ENCODE results near the gene CDC123.

The CDC123 gene

GRCh38 chr10:12188656-12189055, 7.3 kb upstream of the CDC123 start:
- DNase-seq (ENCODE audit: low read depth, low spot score): no peak
- no peak for TF ChIP-seq CTCF (IDR thresholded peaks at IDR 0.05; ENCODE audit: low read depth, low read length)
- in situ Hi-C loops (cut with HindIII; ENCODE audit: low sequenced_read_pairs): no loop called here
- H3K4me3 ChIP-seq (ENCODE audit: low read depth, low read length): no peak overlapping the region

DNA sequence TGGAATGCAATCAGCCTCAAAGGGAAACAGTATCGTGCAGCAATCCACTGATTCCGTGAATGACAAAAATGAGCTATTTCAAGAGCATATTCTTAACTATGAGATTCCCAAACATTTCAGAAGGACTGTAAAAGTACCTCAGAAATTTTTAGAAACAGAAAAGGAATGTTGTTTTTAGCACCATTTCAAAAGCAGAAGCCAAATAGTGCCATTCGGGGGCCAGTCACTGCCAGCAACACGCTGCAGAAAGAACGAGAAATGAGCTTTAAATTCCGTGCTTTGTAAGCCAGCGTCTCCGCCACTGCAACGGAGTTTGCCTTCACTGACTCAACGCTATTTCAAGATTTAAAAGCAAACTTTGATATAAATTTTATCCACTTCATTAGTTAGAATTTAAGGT, 6.6 kb upstream of the CDC123 start:
- in situ Hi-C loops (cut with HindIII; ENCODE audit: low sequenced_read_pairs): no loop called here
- no peak overlapping the region for H3K4me3 ChIP-seq (ENCODE audit: low read depth, low read length)
- DNase-seq (ENCODE audit: low read depth, low spot score): no peak
- TF ChIP-seq CTCF (IDR thresholded peaks at IDR 0.05; ENCODE audit: low read depth, low read length): no peak

DNA sequence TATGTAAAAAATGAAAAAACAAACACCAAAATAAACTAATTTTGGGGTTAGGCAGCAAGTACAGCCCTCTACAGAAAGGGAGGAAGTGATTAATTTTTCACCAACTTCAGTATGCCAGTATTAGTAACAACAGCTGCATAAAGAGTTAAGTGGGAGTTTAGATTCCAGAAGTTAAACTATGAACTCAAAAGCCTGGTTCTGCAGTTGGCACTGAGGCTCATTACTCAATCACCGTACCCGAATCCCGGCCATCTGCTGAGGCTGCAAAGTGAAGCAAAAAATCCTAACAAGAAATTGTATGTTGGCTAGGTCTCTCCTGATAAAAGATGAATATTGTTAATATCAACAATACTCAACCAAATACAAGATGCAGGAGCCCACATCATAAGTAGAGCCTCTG, 4.3 kb upstream of the CDC123 start:
- in situ Hi-C loops (cut with HindIII; ENCODE audit: low sequenced_read_pairs): no loop called here
- DNase-seq (ENCODE audit: low read depth, low spot score): no peak
- no peak overlapping the region for H3K4me3 ChIP-seq (ENCODE audit: low read depth, low read length)
- no peak for TF ChIP-seq CTCF (IDR thresholded peaks at IDR 0.05; ENCODE audit: low read depth, low read length)

DNA sequence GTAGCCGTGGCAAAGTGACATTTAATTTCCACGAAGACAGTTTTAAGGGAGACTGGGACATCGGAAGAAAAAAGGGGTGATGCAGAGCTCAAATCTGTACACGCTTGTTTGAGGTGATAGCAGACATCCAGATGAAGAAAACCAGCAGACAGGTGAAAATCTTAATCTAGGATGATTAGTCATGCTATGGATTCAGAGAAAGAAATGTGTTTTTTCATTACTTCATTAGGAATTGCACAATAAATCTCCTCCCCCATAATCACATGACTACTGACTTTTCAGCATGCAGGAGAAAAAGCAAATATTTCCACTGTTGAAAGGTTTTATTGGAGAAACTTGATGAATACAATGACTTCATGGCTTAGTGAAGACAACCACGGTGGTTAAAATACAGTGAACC, 2.8 kb upstream of the CDC123 start:
- DNase-seq (ENCODE audit: low read depth, low spot score): no peak
- TF ChIP-seq CTCF (IDR thresholded peaks at IDR 0.05; ENCODE audit: low read depth, low read length): no peak
- no peak overlapping the region for H3K4me3 ChIP-seq (ENCODE audit: low read depth, low read length)
- in situ Hi-C loops (cut with HindIII; ENCODE audit: low sequenced_read_pairs): no loop called here

DNA sequence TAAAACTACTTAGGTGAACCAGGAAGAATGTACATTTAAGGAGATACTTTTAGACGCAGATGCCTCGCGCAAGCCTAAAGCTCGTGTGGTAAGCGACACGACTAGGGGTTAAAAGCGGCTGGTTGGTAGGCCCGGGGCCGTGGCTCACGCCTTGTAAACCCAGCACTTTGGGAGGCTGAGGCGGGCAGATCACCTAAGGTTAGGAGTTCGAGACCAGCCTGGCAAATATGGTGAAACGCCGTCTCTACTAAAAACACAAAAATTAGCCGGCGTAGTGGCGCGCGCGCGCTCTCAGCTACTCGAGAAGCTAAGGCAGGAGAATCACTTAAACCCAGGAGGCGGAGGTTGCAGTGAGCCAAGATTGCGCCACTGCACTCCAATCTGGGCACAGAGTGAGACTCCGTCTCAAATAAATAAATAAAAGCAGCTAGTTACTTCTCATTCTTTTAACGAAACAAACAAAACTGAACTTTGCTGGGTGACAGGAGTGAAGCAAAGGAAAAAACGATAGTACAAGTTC, 1.2 kb upstream of the CDC123 start:
- in situ Hi-C loops (cut with HindIII; ENCODE audit: low sequenced_read_pairs): no loop called here
- TF ChIP-seq CTCF (IDR thresholded peaks at IDR 0.05; ENCODE audit: low read depth, low read length): no peak
- H3K4me3 ChIP-seq (ENCODE audit: low read depth, low read length): peak overlapping the region; percentile 93
- no peak for DNase-seq (ENCODE audit: low read depth, low spot score)

DNA sequence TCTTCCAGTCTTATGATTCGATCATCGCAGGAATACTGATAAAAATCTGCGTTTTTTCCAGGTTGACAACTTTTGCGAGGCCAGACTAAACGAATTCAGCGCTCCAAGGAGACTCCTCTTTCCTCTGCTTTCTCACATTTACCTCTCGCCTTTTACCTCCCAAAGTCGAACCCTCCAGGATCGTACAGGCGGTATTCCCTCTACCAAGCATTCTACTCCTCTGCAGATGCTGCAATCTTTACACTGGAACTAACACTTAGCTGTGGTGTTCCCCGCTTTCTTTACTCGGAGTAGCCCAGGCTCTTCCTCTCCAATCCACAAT, 746 bp upstream of the CDC123 start:
- H3K4me3 ChIP-seq (ENCODE audit: low read depth, low read length): peak overlapping the region; percentile 93
- DNase-seq (ENCODE audit: low read depth, low spot score): peak; percentile 27
- in situ Hi-C loops (cut with HindIII; ENCODE audit: low sequenced_read_pairs): no loop called here
- TF ChIP-seq CTCF (IDR thresholded peaks at IDR 0.05; ENCODE audit: low read depth, low read length): no peak
